Neural cell (in vitro differentiated cells): ENCODE data around the gene LY6G6F. TPM values are rescaled to one million over a fixed set of nuclear protein-coding genes. Genes with fewer than 3 reads are reported as not detected.

Source experiments
- H2AFZ ChIP-seq: fragments of 200-600, 300-800 bp; sonication (generic), shearing (Covaris generic); 2 replicates; pipeline ENCODE4 v1.6.0; 2014; ENCODE audit warnings: low read depth, mild to moderate bottlenecking, antibody characterized with exemption, low read length, moderate library complexity
- H3F3A ChIP-seq: fragments of 200-600 bp; shearing (Covaris generic); 2 replicates; pipeline ENCODE4 v1.6.1; 2016; ENCODE audit warnings: mild to moderate bottlenecking, moderate library complexity, mixed read lengths, antibody characterized with exemption, low read length; ENCODE audit not compliant: insufficient read depth, poor library complexity, severe bottlenecking
- H3K27ac ChIP-seq: fragments of 200-600, 300-800 bp; sonication (generic), shearing (Covaris generic); 2 replicates; pipeline ENCODE4 v1.5.1; 2014; ENCODE audit warnings: mild to moderate bottlenecking, low read length, moderate library complexity
- H3K27me3 ChIP-seq: fragments of 300-800, 200-600 bp; sonication (generic), shearing (Covaris generic); 2 replicates; pipeline ENCODE4 v1.6.0; 2014; ENCODE audit warnings: mild to moderate bottlenecking, low read depth, low read length, moderate library complexity; ENCODE audit not compliant: insufficient read depth
- H3K36me3 ChIP-seq: fragments of 300-800, 200-600 bp; sonication (generic), shearing (Covaris generic); 2 replicates; pipeline ENCODE4 v1.5.1; 2014; ENCODE audit warnings: mild to moderate bottlenecking, antibody characterized with exemption, low read length, moderate library complexity; ENCODE audit not compliant: insufficient read depth
- H3K4me2 ChIP-seq: fragments of 300-800, 200-600 bp; sonication (generic), shearing (Covaris generic); 2 replicates; pipeline ENCODE4 v1.6.0; 2014; ENCODE audit warnings: mild to moderate bottlenecking, low read length
- H3K4me3 ChIP-seq: fragments of 300-800, 200-600 bp; sonication (generic), shearing (Covaris generic); 2 replicates; pipeline ENCODE4 v1.5.1; 2014; ENCODE audit warnings: mild to moderate bottlenecking, low read length, moderate library complexity
- H3K79me2 ChIP-seq: fragments of 200-600 bp; shearing (Covaris generic); replicated peaks from 2 replicates; pipeline ENCODE4 v1.6.0; 2014; ENCODE audit warnings: mild to moderate bottlenecking, low read length, moderate library complexity; ENCODE audit not compliant: insufficient read depth
- H3K9ac ChIP-seq: fragments of 300-800, 200-600 bp; sonication (generic), shearing (Covaris generic); 2 replicates; pipeline ENCODE4 v1.6.1; 2016; ENCODE audit warnings: mild to moderate bottlenecking, low read length, mixed read lengths
- H3K9me2 ChIP-seq: fragments of 200-600 bp; shearing (Covaris generic); 2 replicates; pipeline ENCODE4 v1.6.1; 2016; ENCODE audit warnings: mild to moderate bottlenecking, low read length, mixed read lengths; ENCODE audit not compliant: insufficient read depth
- H3K9me3 ChIP-seq: fragments of 200-600, 300-800 bp; sonication (generic), shearing (Covaris generic); 2 replicates; pipeline ENCODE4 v1.6.1; 2016; ENCODE audit warnings: mild to moderate bottlenecking, mixed run types, low read length, moderate library complexity, mixed read lengths
- H4K20me1 ChIP-seq: fragments of 200-600 bp; shearing (Covaris generic); 2 replicates; pipeline ENCODE4 v1.6.1; 2016; ENCODE audit warnings: mild to moderate bottlenecking, mixed run types; ENCODE audit not compliant: insufficient read depth
- EP300 ChIP-seq: fragments of 450-650 bp; conservative IDR thresholded peaks from 2 replicates; pipeline ENCODE4 v1.6.1; 2014; ENCODE audit warnings: antibody characterized with exemption, mild to moderate bottlenecking, moderate library complexity; ENCODE audit not compliant: poor library complexity, severe bottlenecking
- EZH2 ChIP-seq: fragments of 200-600, 300-800 bp; shearing (Covaris generic), sonication (generic); IDR thresholded peaks from 2 replicates; pipeline ENCODE4 v1.6.1; 2014; ENCODE audit warnings: antibody characterized with exemption, low read length, borderline replicate concordance, mild to moderate bottlenecking; ENCODE audit not compliant: insufficient read depth, poor library complexity, severe bottlenecking
- MXI1 ChIP-seq: fragments of 450-650 bp; conservative IDR thresholded peaks from 2 replicates; pipeline ENCODE4 v1.6.1; 2014; ENCODE audit warnings: antibody characterized with exemption, mild to moderate bottlenecking; ENCODE audit not compliant: poor library complexity, severe bottlenecking
- POLR2AphosphoS5 ChIP-seq: IDR thresholded peaks from 2 replicates; pipeline ENCODE4 v1.6.1; 2012
- RAD21 ChIP-seq: fragments of 450-650 bp; conservative IDR thresholded peaks from 2 replicates; pipeline ENCODE4 v1.6.1; 2014; ENCODE audit warnings: antibody characterized with exemption, mild to moderate bottlenecking, moderate library complexity
- SMC3 ChIP-seq: fragments of 450-650 bp; conservative IDR thresholded peaks from 2 replicates; pipeline ENCODE4 v1.6.1; 2014; ENCODE audit warnings: antibody characterized with exemption, mild to moderate bottlenecking, moderate library complexity; ENCODE audit not compliant: poor library complexity
- TAF1 ChIP-seq: IDR thresholded peaks from 2 replicates; pipeline ENCODE4 v1.6.1; 2012; ENCODE audit warnings: low read depth
- polyA plus RNA-seq: library from polyadenylated mRNA; depleted of rRNA; stranded (reverse); fragments of >200 nt; gene quantifications from 2 replicates; pipeline ENCODE4 v1.2.3, GENCODE V29; 2014
- TF ChIP-seq, protein P1 (sequence below): fragments of 450-650 bp; IDR thresholded peaks from 2 replicates; pipeline ENCODE4 v1.5.1; 2014; ENCODE audit warnings: antibody characterized with exemption, mild to moderate bottlenecking, moderate library complexity; ENCODE audit not compliant: poor library complexity, severe bottlenecking
- TF ChIP-seq, protein P2 (sequence below): IDR thresholded peaks from 2 replicates; pipeline ENCODE4 v1.6.1; 2012; ENCODE audit warnings: borderline replicate concordance

Gene LY6G6F
- polyA plus RNA-seq, 1 donor from 2014 or later, result not detected

DNA sequence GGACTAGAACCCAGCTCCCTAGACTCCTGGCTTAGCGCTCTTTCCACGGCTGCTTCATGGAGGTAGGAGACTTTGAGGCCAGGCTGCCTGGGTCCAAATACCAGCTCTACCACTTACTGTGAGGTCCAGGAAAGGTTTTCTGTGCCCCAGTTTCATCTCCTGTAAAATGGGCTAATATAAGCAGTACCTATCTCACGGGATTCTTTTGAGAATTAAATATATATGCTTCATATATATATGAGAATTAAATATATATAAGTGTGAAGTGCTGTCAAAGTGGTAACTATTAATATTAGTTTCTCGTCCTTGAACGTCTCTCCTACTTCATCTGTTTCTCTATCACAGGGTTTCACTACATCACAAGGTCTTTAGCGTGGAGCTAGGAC is 15.6 kb upstream of the LY6G6F start:
- Histone ChIP-seq H3K4me3 (no peak overlapping the region), H3K9me3 (no peaks in the 10 kb centered on the region), H3K27ac (no peak overlapping the region), H3K79me2 (no peaks in the 10 kb centered on the region), H3K4me2 (no peak overlapping the region), H4K20me1 (no peaks in the 10 kb centered on the region), H3K36me3 (no peaks in the 10 kb centered on the region), H3F3A (no peaks in the 10 kb centered on the region), H3K27me3 (no peaks in the 10 kb centered on the region), H2AFZ (no peak overlapping the region), H3K9ac (no peak overlapping the region), H3K9me2 (no peaks in the 10 kb centered on the region)
- no peak for TF ChIP-seq TAF1
- TF ChIP-seq, protein P1, sequence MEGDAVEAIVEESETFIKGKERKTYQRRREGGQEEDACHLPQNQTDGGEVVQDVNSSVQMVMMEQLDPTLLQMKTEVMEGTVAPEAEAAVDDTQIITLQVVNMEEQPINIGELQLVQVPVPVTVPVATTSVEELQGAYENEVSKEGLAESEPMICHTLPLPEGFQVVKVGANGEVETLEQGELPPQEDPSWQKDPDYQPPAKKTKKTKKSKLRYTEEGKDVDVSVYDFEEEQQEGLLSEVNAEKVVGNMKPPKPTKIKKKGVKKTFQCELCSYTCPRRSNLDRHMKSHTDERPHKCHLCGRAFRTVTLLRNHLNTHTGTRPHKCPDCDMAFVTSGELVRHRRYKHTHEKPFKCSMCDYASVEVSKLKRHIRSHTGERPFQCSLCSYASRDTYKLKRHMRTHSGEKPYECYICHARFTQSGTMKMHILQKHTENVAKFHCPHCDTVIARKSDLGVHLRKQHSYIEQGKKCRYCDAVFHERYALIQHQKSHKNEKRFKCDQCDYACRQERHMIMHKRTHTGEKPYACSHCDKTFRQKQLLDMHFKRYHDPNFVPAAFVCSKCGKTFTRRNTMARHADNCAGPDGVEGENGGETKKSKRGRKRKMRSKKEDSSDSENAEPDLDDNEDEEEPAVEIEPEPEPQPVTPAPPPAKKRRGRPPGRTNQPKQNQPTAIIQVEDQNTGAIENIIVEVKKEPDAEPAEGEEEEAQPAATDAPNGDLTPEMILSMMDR, result no peak
- TF ChIP-seq SMC3, result no peak
- TF ChIP-seq, protein P2, sequence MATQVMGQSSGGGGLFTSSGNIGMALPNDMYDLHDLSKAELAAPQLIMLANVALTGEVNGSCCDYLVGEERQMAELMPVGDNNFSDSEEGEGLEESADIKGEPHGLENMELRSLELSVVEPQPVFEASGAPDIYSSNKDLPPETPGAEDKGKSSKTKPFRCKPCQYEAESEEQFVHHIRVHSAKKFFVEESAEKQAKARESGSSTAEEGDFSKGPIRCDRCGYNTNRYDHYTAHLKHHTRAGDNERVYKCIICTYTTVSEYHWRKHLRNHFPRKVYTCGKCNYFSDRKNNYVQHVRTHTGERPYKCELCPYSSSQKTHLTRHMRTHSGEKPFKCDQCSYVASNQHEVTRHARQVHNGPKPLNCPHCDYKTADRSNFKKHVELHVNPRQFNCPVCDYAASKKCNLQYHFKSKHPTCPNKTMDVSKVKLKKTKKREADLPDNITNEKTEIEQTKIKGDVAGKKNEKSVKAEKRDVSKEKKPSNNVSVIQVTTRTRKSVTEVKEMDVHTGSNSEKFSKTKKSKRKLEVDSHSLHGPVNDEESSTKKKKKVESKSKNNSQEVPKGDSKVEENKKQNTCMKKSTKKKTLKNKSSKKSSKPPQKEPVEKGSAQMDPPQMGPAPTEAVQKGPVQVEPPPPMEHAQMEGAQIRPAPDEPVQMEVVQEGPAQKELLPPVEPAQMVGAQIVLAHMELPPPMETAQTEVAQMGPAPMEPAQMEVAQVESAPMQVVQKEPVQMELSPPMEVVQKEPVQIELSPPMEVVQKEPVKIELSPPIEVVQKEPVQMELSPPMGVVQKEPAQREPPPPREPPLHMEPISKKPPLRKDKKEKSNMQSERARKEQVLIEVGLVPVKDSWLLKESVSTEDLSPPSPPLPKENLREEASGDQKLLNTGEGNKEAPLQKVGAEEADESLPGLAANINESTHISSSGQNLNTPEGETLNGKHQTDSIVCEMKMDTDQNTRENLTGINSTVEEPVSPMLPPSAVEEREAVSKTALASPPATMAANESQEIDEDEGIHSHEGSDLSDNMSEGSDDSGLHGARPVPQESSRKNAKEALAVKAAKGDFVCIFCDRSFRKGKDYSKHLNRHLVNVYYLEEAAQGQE, result no peak
- TF ChIP-seq EP300, result no peak
- TF ChIP-seq MXI1, result no peak
- no peak for TF ChIP-seq POLR2AphosphoS5
- no peak for TF ChIP-seq RAD21
- TF ChIP-seq EZH2, result no peak

- no peak overlapping the region for H3K4me2 ChIP-seq
- H3K9me2 ChIP-seq, result no peaks in the 10 kb centered on the region
- H2AFZ ChIP-seq, result no peak overlapping the region
- H4K20me1 ChIP-seq, result no peaks in the 10 kb centered on the region
- no peak overlapping the region for H3K9ac ChIP-seq
- no peaks in the 10 kb centered on the region for H3K36me3 ChIP-seq
- TF ChIP-seq TAF1 (no peak), SMC3 (no peak), EP300 (no peak), MXI1 (no peak), RAD21 (no peak), POLR2AphosphoS5 (no peak), EZH2 (no peak)
- TF ChIP-seq, protein P1, result no peak
- TF ChIP-seq, protein P2, result no peak
- no peaks in the 10 kb centered on the region for H3K27me3 ChIP-seq
- no peaks in the 10 kb centered on the region for H3K9me3 ChIP-seq
- H3F3A ChIP-seq, result no peaks in the 10 kb centered on the region
- H3K27ac ChIP-seq, result no peak overlapping the region
- no peaks in the 10 kb centered on the region for H3K79me2 ChIP-seq
- no peak overlapping the region for H3K4me3 ChIP-seq
Observed at GRCh38 chr6:31691564-31692108, 15.0 kb upstream of the LY6G6F start.
